DND-41 (cell line): ENCODE measurements around the gene ZNF519.
"Not testable (repeated sequence)": the region's sequence is repeated elsewhere in the genome, so short reads cannot be mapped to it uniquely, and the experiment has no call there.

Experiments
- EZH2 ChIP-seq: IDR thresholded peaks from 3 replicates; pipeline ENCODE4 v1.6.1; 2012; ENCODE audit warnings: borderline replicate concordance, low read depth, mild to moderate bottlenecking, moderate library complexity, low read length, inconsistent platforms; ENCODE audit not compliant: severe bottlenecking
- TF ChIP-seq, protein P1 (sequence below): IDR thresholded peaks from 2 replicates; pipeline ENCODE4 v1.5.1; 2012; ENCODE audit warnings: borderline replicate concordance, low read length, moderate library complexity, mild to moderate bottlenecking; ENCODE audit not compliant: poor library complexity, severe bottlenecking; ENCODE audit errors: extremely low read depth

DNA sequence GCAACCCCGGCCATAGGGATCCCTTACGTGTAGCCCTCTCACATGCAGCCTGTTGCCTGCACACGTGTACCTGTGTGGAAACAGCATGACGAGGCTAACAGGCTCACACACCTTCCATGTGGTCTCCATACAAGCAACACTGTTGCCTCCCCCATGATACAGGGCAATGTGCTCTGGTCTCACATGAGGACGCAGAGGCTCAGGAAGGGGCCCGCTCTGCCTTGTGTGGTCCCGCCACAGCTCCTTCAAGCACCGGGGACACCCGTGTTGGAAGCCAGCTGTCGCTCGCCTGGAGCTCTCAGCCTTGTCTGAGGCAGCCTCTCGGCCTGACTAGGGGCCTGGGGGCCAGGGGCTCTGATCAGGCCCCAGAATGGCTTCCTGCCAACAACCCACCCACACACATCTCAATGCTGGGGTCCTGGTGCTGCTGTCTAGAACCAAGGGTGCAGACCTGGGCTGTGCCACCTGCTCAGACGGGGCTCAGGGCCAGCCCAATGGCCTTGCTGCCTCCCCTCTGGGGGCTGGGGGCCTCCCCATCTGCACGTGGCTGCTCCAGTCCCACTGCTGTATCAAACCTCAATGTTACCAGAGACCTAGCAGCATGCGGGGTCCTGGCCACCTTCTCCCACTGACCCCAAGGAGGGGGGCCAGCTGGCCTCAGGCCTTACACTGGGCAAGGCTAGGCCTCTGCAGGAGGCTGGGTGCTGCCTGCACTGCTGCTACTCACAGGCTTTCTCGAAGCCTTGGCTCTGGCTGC lies 11.8 kb upstream of the ZNF519 start:
- TF ChIP-seq, protein P1, sequence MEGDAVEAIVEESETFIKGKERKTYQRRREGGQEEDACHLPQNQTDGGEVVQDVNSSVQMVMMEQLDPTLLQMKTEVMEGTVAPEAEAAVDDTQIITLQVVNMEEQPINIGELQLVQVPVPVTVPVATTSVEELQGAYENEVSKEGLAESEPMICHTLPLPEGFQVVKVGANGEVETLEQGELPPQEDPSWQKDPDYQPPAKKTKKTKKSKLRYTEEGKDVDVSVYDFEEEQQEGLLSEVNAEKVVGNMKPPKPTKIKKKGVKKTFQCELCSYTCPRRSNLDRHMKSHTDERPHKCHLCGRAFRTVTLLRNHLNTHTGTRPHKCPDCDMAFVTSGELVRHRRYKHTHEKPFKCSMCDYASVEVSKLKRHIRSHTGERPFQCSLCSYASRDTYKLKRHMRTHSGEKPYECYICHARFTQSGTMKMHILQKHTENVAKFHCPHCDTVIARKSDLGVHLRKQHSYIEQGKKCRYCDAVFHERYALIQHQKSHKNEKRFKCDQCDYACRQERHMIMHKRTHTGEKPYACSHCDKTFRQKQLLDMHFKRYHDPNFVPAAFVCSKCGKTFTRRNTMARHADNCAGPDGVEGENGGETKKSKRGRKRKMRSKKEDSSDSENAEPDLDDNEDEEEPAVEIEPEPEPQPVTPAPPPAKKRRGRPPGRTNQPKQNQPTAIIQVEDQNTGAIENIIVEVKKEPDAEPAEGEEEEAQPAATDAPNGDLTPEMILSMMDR = not testable (repeated sequence)
- not testable (repeated sequence) for TF ChIP-seq EZH2
